Bronchial epithelial cell (primary cell): ENCODE results near the gene SF3B6. TPM values are rescaled to one million over a fixed set of nuclear protein-coding genes. Genes with fewer than 3 reads are reported as not detected.

Source experiments
- DNase-seq: peaks from one replicate; pipeline ENCODE4 v3.0.0-alpha.2; 2010; ENCODE audit warnings: low read depth
- FAIRE-seq: peaks from 2 replicates; lab custom pipeline; 2011; peaks lifted over from hg19 to GRCh38; lab: Jason Lieb, UNC
- H3K27me3 ChIP-seq: 2 replicates; pipeline ENCODE4 v1.5.1; 2011; ENCODE audit warnings: low read length; ENCODE audit not compliant: control insufficient read depth, insufficient read depth
- H3K36me3 ChIP-seq: 2 replicates; pipeline ENCODE4 v1.5.1; 2011; ENCODE audit warnings: low read length; ENCODE audit not compliant: control insufficient read depth, insufficient read depth
- H3K4me3 ChIP-seq: 2 replicates; pipeline ENCODE4 v1.5.1; 2011; ENCODE audit warnings: mild to moderate bottlenecking, low read depth, low read length, control low read depth
- total RNA-seq: library from RNA; depleted of rRNA; stranded (reverse); fragments of >200 nt; gene quantifications from 2 replicates; pipeline ENCODE4 v1.2.1, GENCODE V29; 2014
- TF ChIP-seq, protein P1 (sequence below): IDR thresholded peaks from 2 replicates; pipeline ENCODE4 v1.5.1; 2011; ENCODE audit warnings: mild to moderate bottlenecking, moderate library complexity, low read length, control low read depth, inconsistent platforms; ENCODE audit not compliant: insufficient read depth, severe bottlenecking

The SF3B6 gene, protein sequence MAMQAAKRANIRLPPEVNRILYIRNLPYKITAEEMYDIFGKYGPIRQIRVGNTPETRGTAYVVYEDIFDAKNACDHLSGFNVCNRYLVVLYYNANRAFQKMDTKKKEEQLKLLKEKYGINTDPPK
- 202 and 223 TPM in 2 replicates for total RNA-seq

DNA sequence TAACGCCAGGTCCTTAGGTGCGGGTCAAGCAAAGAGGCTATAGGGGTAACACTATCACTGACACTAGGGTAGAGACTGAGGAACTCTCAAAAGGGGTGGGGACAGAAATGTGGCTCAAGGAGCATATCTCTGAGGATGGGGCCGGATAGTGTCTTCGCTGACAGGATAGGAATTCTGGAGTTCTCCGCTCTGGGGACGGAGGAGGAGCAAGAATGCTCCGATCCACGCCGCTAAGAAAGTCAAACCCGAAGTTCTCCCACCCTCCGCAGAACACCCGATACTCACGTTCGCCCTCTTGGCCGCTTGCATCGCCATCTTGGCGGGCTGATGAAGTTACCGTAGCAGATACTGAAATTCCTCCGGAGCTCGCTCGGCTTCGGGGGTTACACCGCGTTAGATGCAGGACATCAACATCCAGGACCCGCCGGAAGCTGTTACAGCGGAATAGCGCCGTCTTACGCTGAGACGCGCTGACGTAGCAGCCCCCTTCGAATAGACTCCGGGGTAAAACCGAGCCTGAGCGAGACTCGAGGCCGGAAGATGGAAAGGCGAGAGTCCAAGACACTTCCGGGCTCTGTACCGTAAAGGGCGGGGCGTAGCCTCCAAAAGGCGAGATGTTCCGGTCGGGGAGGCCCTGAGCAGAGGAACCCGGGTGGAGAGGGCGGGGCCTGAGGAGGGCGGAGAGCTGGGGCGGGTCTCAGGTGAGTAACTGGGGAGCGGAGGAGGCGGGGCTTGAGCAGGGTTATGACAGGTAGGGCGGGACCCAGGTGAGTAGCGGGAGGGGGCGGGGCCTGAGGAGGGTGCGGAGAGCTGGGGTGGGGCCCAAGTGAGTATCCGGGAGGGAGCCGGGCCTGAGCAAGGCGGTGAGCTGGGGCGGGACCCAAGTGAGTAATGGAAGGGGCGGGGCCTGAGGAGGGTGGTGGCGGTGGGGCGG, at the start of gene SF3B6:
TSS of gene SF3B6 (minus strand) at position 412 of the 934 bp plus-strand sequence. CDS start at position 315, 97 bp downstream.
- FAIRE-seq (no peak), DNase-seq (peak; percentile 98)
- TF ChIP-seq, protein P1, sequence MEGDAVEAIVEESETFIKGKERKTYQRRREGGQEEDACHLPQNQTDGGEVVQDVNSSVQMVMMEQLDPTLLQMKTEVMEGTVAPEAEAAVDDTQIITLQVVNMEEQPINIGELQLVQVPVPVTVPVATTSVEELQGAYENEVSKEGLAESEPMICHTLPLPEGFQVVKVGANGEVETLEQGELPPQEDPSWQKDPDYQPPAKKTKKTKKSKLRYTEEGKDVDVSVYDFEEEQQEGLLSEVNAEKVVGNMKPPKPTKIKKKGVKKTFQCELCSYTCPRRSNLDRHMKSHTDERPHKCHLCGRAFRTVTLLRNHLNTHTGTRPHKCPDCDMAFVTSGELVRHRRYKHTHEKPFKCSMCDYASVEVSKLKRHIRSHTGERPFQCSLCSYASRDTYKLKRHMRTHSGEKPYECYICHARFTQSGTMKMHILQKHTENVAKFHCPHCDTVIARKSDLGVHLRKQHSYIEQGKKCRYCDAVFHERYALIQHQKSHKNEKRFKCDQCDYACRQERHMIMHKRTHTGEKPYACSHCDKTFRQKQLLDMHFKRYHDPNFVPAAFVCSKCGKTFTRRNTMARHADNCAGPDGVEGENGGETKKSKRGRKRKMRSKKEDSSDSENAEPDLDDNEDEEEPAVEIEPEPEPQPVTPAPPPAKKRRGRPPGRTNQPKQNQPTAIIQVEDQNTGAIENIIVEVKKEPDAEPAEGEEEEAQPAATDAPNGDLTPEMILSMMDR, result no peak
- Histone ChIP-seq H3K27me3 (no peaks in the 10 kb centered on the region), H3K4me3 (peak within 1 kb of the TSS; percentile 66), H3K36me3 (peaks cover 10% of the 10 kb centered on the region)

DNA sequence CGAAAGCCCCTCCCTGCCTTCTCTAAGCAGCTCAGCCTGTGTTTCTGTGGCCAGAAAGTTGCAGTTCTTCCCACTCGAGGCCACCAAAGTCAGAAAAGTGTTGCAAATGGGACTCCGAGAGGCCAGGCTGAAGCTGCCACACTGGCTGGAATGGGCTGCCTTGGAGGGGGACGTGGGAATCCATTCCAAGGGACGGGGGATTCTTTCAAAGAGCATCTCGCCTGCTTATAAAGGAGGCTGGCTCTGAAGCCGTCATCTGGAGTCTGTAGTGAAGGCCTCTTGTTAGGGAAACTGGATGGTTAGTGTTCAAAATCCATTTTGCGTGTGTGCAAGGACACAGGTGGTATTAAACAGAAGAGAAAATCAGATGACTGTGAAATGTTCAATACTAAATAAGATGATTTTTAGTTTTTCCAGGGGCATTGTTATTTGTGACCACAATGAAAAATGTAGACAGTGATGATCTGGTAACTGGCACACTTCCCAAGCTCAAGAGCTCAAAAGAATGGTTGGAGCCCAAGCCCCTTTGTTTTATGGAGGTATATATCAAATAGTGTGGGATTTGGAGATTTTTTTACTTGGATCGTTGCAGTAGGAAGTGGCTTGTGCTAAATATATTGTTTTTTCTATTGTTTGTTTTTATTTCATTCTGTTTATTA, 47.9 kb upstream of the SF3B6 start:
- Histone ChIP-seq H3K27me3 (no peaks in the 10 kb centered on the region), H3K36me3 (no peaks in the 10 kb centered on the region), H3K4me3 (peak overlapping the region; percentile 74)
- FAIRE-seq (no peak), DNase-seq (peak; percentile 34)
- TF ChIP-seq, protein P1, result no peak

DNA sequence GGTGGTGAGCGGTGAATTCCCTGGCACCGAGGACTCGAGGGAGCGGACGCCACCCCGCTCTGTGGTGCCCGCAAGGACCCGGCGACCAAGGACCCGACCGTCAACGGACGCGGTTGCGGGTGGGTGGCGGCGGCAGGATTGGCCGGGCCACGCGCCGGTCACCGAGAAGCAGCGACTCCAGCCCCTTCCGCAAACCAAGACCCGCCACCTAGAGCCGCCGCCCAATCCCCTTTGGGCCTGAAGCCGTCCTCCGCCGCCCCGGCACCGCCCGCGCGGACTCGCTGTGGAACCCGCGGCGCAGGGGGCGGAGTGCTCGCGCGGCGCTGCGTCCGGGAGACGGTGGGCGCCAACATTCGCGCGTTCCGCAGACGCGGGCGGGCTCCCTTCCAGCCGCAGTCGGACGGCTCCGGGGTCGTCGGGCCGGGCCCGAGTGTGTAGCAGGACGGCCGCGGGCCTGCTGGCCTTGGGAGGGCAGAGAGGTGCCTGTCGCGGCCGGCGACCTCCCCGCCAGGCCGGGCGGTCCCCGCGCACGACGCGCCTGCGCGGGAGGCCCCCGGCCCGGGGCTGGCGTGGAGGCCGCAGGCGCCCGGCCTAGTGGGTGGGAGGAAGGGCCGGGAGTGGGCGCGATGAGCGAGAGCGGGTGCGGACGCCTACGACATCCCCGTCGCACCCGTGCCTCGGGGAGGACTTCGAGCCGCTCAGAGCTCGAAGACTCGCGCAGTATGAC, 47.2 kb upstream of the SF3B6 start, which contains the start of the genes FAM228B and PFN4:
TSS of gene FAM228B (plus strand) at position 275 of the 727 bp plus-strand sequence. CDS start 893 bp downstream, outside the sequence.
TSS of gene PFN4 (minus strand) at position 140 of the 727 bp plus-strand sequence. CDS start 799 bp downstream, outside the sequence.
- TF ChIP-seq, protein P1, result no peak
- peak; percentile 55 for DNase-seq
- no peak for FAIRE-seq
- no peaks in the 10 kb centered on the region for H3K36me3 ChIP-seq
- peak within 1 kb of the TSS; percentile 74 for H3K4me3 ChIP-seq
- no peaks in the 10 kb centered on the region for H3K27me3 ChIP-seq

DNA sequence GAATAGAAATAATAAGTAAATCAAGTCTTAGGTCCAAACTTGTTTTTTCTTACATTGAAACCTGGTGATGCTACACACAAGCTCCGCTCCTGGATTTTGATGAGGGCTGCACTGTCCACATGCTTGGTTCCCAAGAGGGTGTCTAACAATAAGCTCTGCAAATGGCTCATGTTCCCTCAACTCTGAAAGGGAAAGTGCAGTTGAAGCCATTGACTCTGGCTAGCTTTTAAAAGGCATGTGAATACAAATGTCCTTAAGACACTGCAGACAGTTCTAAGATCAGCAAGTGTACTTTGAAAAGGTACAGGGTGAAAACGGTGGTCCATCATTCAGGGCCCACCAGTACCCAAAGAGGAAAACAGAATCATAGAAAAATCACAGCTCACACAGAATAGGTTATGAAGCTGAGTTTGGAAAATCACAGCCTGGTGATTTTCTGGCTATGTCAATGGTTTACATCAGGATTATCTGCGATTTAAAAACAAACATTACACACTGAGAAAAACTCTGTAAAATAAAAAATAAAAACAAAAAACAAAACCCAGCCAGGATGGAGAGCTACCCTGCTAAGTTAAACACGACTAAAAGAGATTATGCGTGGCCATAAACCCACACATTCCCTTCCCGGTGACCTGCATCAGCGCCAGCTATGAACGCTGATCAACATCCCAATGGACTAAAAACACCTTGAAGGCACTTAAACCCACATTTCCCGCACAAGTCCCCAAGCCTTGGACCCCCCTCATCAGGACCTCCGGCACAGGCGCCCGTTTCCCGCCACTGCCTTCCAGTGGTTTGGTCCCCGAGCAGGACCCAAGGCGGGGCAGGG, 46.5 kb upstream of the SF3B6 start:
- Histone ChIP-seq H3K36me3 (no peaks in the 10 kb centered on the region), H3K4me3 (peak overlapping the region; percentile 74), H3K27me3 (no peaks in the 10 kb centered on the region)
- DNase-seq, result no peak
- TF ChIP-seq, protein P1, result no peak
- no peak for FAIRE-seq
